Measurements from ENCODE around the gene TMEM192.

DNA sequence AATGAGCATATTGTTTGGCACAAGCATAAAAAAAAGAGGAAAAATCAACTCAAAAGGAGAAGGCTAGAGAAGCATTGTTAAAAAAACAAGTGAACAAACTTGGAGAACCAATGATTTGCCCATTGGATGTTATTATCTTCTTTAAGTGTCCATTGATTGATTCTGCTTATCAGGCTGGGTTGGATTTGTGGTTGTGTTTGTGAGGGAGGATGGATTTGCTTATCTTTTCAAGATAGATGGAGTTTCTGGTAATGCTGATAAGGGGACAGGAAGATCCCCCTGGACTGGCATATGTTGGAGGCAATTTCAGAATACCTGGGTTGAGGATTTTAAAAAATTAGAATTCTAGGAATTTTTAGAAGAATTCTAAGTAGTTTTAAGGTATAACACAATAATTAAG lies 41.8 kb upstream of the TMEM192 start:
- TF ChIP-seq, protein P1, sequence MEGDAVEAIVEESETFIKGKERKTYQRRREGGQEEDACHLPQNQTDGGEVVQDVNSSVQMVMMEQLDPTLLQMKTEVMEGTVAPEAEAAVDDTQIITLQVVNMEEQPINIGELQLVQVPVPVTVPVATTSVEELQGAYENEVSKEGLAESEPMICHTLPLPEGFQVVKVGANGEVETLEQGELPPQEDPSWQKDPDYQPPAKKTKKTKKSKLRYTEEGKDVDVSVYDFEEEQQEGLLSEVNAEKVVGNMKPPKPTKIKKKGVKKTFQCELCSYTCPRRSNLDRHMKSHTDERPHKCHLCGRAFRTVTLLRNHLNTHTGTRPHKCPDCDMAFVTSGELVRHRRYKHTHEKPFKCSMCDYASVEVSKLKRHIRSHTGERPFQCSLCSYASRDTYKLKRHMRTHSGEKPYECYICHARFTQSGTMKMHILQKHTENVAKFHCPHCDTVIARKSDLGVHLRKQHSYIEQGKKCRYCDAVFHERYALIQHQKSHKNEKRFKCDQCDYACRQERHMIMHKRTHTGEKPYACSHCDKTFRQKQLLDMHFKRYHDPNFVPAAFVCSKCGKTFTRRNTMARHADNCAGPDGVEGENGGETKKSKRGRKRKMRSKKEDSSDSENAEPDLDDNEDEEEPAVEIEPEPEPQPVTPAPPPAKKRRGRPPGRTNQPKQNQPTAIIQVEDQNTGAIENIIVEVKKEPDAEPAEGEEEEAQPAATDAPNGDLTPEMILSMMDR (IDR thresholded peaks at IDR 0.05), result no peak
- TF ChIP-seq POLR2A (IDR thresholded peaks at IDR 0.05), result no peak
